GM18505 (cell line): ENCODE data around the gene HTR4.
"Not testable (repeated sequence)": the region's sequence is repeated elsewhere in the genome, so short reads cannot be mapped to it uniquely, and the experiment has no call there.

Experiments
- ATAC-seq: cut with Tn5 transposase; IDR thresholded peaks from one replicate; pipeline ENCODE4 v1.9.1; 2021; ENCODE audit not compliant: unreplicated experiment
- POLR2A ChIP-seq: IDR thresholded peaks from 4 replicates; pipeline ENCODE4 v1.6.1; 2011; ENCODE audit warnings: borderline replicate concordance; ENCODE audit not compliant: insufficient read depth, insufficient read length; ENCODE audit errors: extremely low read depth

The HTR4 gene

GRCh38 chr5:148683651-148684050 lies 29.3 kb upstream of the HTR4 start:
- ATAC-seq: no peak
- no peak for TF ChIP-seq POLR2A

GRCh38 chr5:148682058-148683026 lies 28.0 kb upstream of the HTR4 start:
- TF ChIP-seq POLR2A: no peak
- no peak for ATAC-seq

GRCh38 chr5:148681157-148682057 lies 27.1 kb upstream of the HTR4 start:
- no peak for TF ChIP-seq POLR2A
- no peak for ATAC-seq

- ATAC-seq: not testable (repeated sequence)
Measured at GRCh38 chr5:148673704-148674103, 19.4 kb upstream of the HTR4 start.

- no peak for ATAC-seq
- TF ChIP-seq POLR2A: no peak
Measured at GRCh38 chr5:148666353-148666752, 12.0 kb upstream of the HTR4 start.

- TF ChIP-seq POLR2A: no peak
- no peak for ATAC-seq
Measured at GRCh38 chr5:148665431-148665830, 11.1 kb upstream of the HTR4 start.

- no peak for TF ChIP-seq POLR2A
- no peak for ATAC-seq
Measured at GRCh38 chr5:148663509-148663908, 9.2 kb upstream of the HTR4 start.

GRCh38 chr5:148660346-148660660 lies 6.0 kb upstream of the HTR4 start:
- ATAC-seq: no peak
- TF ChIP-seq POLR2A: no peak

GRCh38 chr5:148659641-148660345 lies 5.5 kb upstream of the HTR4 start:
- TF ChIP-seq POLR2A: no peak
- ATAC-seq: no peak

GRCh38 chr5:148653291-148653835 lies 964 bp downstream of the HTR4 start:
- no peak for ATAC-seq
- no peak for TF ChIP-seq POLR2A

- ATAC-seq: no peak
- TF ChIP-seq POLR2A: no peak
Measured at GRCh38 chr5:148651528-148651927, 2.8 kb downstream of the HTR4 start.

GRCh38 chr5:148645527-148645926 lies 8.8 kb downstream of the HTR4 start:
- no peak for TF ChIP-seq POLR2A
- ATAC-seq: no peak

- ATAC-seq: no peak
- no peak for TF ChIP-seq POLR2A
Measured at GRCh38 chr5:148641735-148642134, 12.6 kb downstream of the HTR4 start.

GRCh38 chr5:148640471-148640870 lies 13.9 kb downstream of the HTR4 start:
- no peak for TF ChIP-seq POLR2A
- no peak for ATAC-seq

GRCh38 chr5:148639081-148639480 lies 15.2 kb downstream of the HTR4 start:
- no peak for TF ChIP-seq POLR2A
- no peak for ATAC-seq
